WTC11 (cell line): ENCODE results near the gene SSRP1.

Experiments used
- CREB1 ChIP-seq: sonication (generic); formaldehyde crosslinking; IDR thresholded peaks from 2 replicates; pipeline ENCODE4 v1.8.0; 2023; ENCODE audit warnings: mild to moderate bottlenecking, missing genetic modification reagents
- ESRRA ChIP-seq: sonication (generic); formaldehyde crosslinking; IDR thresholded peaks from 2 replicates; pipeline ENCODE4 v1.8.1; 2022; ENCODE audit warnings: mild to moderate bottlenecking, missing genetic modification reagents, borderline replicate concordance
- FOXK1 ChIP-seq: sonication (generic); formaldehyde crosslinking; IDR thresholded peaks from 2 replicates; pipeline ENCODE4 v1.8.0; 2022; ENCODE audit warnings: mild to moderate bottlenecking, moderate library complexity, missing genetic modification reagents
- MXD4 ChIP-seq: fragments of 250-450 bp; sonication (Bioruptor Pico); IDR thresholded peaks from 2 replicates; pipeline ENCODE4 v1.8.0; 2021; ENCODE audit warnings: mild to moderate bottlenecking, moderate library complexity, borderline replicate concordance
- MYBL2 ChIP-seq: sonication (generic); formaldehyde crosslinking; IDR thresholded peaks from 2 replicates; pipeline ENCODE4 v1.8.1; 2023; ENCODE audit warnings: mild to moderate bottlenecking, moderate library complexity, missing genetic modification reagents
- NFE2L1 ChIP-seq: sonication (generic); formaldehyde crosslinking; IDR thresholded peaks from 2 replicates; pipeline ENCODE4 v1.8.1; 2023; ENCODE audit warnings: missing genetic modification reagents
- NR3C1 ChIP-seq: sonication (generic); formaldehyde crosslinking; conservative IDR thresholded peaks from 2 replicates; pipeline ENCODE4 v1.8.1; 2023; ENCODE audit warnings: low read depth, mild to moderate bottlenecking, missing genetic modification reagents
- SP1 ChIP-seq: sonication (generic); formaldehyde crosslinking; conservative IDR thresholded peaks from 2 replicates; pipeline ENCODE4 v1.8.1; 2022; ENCODE audit warnings: missing genetic modification reagents
- TEAD4 ChIP-seq: sonication (generic); formaldehyde crosslinking; IDR thresholded peaks from 2 replicates; pipeline ENCODE4 v1.8.0; 2022; ENCODE audit warnings: mild to moderate bottlenecking, missing genetic modification reagents
- ZNF416 ChIP-seq: fragments of 250-450 bp; sonication (Bioruptor Pico); IDR thresholded peaks from 2 replicates; pipeline ENCODE4 v1.9.0; 2021; ENCODE audit warnings: mild to moderate bottlenecking, inconsistent platforms
- TF ChIP-seq, protein P1 (sequence below): sonication (generic); formaldehyde crosslinking; IDR thresholded peaks from 2 replicates; pipeline ENCODE4 v1.8.1; 2022; ENCODE audit warnings: missing genetic modification reagents, borderline replicate concordance
- TF ChIP-seq, protein P2 (sequence below): fragments of 200-600 bp; IDR thresholded peaks from 2 replicates; pipeline ENCODE4 v1.8.0; 2022; ENCODE audit warnings: antibody characterized with exemption
- TF ChIP-seq, protein P3 (sequence below): sonication (generic); formaldehyde crosslinking; IDR thresholded peaks from 2 replicates; pipeline ENCODE4 v1.8.0; 2022; ENCODE audit warnings: mild to moderate bottlenecking, missing genetic modification reagents
- TF ChIP-seq, protein P4 (sequence below): sonication (generic); formaldehyde crosslinking; conservative IDR thresholded peaks from 2 replicates; pipeline ENCODE4 v1.8.1; 2022; ENCODE audit warnings: mild to moderate bottlenecking, missing genetic modification reagents

DNA sequence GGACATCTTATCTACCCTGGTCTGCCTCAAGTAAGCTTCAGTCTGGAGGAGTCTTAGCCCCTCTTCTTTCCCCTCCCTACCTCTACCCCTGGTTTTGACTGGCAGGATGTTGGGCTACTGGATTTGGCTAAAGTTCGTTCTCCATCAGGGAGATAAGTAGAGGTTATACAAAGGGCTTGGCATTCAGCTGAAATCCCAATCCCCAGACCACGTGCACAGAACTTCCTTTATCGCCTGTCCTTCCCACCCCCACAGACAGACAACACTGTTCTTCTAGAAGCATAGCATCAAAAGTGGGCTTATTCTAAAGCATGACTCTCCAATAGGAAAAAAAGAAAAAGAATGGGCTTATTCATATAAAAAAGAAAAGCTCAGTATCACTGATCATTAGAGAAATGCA, 37.5 kb upstream of the SSRP1 start:
- TF ChIP-seq, protein P1, sequence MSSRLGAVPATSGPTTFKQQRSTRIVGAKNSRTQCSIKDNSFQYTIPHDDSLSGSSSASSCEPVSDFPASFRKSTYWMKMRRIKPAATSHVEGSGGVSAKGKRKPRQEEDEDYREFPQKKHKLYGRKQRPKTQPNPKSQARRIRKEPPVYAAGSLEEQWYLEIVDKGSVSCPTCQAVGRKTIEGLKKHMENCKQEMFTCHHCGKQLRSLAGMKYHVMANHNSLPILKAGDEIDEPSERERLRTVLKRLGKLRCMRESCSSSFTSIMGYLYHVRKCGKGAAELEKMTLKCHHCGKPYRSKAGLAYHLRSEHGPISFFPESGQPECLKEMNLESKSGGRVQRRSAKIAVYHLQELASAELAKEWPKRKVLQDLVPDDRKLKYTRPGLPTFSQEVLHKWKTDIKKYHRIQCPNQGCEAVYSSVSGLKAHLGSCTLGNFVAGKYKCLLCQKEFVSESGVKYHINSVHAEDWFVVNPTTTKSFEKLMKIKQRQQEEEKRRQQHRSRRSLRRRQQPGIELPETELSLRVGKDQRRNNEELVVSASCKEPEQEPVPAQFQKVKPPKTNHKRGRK: no peak
- TF ChIP-seq, protein P2, sequence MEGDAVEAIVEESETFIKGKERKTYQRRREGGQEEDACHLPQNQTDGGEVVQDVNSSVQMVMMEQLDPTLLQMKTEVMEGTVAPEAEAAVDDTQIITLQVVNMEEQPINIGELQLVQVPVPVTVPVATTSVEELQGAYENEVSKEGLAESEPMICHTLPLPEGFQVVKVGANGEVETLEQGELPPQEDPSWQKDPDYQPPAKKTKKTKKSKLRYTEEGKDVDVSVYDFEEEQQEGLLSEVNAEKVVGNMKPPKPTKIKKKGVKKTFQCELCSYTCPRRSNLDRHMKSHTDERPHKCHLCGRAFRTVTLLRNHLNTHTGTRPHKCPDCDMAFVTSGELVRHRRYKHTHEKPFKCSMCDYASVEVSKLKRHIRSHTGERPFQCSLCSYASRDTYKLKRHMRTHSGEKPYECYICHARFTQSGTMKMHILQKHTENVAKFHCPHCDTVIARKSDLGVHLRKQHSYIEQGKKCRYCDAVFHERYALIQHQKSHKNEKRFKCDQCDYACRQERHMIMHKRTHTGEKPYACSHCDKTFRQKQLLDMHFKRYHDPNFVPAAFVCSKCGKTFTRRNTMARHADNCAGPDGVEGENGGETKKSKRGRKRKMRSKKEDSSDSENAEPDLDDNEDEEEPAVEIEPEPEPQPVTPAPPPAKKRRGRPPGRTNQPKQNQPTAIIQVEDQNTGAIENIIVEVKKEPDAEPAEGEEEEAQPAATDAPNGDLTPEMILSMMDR: no peak
- TF ChIP-seq MYBL2 (CRISPR knock-in tag) (no peak), TEAD4 (CRISPR knock-in tag) (no peak), CREB1 (CRISPR knock-in tag) (no peak), ZNF416 (CRISPR knock-in tag) (no peak), ESRRA (CRISPR knock-in tag) (no peak), NR3C1 (CRISPR knock-in tag) (no peak), FOXK1 (CRISPR knock-in tag) (no peak), MXD4 (CRISPR knock-in tag) (no peak), SP1 (CRISPR knock-in tag) (no peak), NFE2L1 (CRISPR knock-in tag) (no peak)
- TF ChIP-seq, protein P3, sequence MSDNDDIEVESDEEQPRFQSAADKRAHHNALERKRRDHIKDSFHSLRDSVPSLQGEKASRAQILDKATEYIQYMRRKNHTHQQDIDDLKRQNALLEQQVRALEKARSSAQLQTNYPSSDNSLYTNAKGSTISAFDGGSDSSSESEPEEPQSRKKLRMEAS (CRISPR knock-in tag): no peak
- TF ChIP-seq, protein P4, sequence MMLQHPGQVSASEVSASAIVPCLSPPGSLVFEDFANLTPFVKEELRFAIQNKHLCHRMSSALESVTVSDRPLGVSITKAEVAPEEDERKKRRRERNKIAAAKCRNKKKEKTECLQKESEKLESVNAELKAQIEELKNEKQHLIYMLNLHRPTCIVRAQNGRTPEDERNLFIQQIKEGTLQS: no peak
